ENCODE results near the gene OTOGL. TPM values are rescaled to one million over a fixed set of nuclear protein-coding genes. Genes with fewer than 3 reads are reported as not detected.
"Not testable (repeated sequence)": the region's sequence is repeated elsewhere in the genome, so short reads cannot be mapped to it uniquely, and the experiment has no call there.

Gene OTOGL
- total RNA-seq, 4 donors from 2014 or later, result 0.21 to 0.60 (median 0.44) TPM; not detected in 1

DNA sequence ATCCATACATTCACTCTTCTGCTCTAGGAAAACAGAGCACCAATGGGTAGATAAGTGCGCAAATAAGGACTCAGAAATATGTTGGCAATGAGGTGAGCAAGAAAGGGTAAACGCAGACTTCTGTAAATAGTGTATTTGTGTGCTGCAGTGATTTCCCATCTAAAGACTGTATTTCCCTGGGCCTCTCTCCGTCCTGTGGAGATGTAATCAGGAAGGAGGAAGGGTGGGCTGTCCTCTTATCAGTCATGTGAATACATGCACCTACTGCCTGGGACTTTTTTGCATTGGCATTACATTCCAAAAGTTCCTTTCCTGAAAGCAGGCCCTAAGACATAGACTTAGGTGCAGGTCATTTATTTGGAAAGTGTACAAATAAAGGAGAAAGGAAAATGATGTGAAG, 114.5 kb downstream of the OTOGL start:
- DNase-seq (ENCODE audit: low spot score in 2 of 2), result no peak
- H3K4me1 ChIP-seq, result peaks cover 0 to 17% (median 0%) of the 10 kb centered on the region in 4 donors
- H3K4me3 ChIP-seq, result no peak overlapping the region
- H3K36me3 ChIP-seq, result no peaks in the 10 kb centered on the region
- WGBS, 2 donors, result 84 to 90% methylated on average over 3 of the region's 3 CpGs
- no peak for TF ChIP-seq POLR2A (IDR thresholded peaks at IDR 0.05)
- TF ChIP-seq EP300 (IDR thresholded peaks at IDR 0.05), result no peak
- TF ChIP-seq, protein P1, sequence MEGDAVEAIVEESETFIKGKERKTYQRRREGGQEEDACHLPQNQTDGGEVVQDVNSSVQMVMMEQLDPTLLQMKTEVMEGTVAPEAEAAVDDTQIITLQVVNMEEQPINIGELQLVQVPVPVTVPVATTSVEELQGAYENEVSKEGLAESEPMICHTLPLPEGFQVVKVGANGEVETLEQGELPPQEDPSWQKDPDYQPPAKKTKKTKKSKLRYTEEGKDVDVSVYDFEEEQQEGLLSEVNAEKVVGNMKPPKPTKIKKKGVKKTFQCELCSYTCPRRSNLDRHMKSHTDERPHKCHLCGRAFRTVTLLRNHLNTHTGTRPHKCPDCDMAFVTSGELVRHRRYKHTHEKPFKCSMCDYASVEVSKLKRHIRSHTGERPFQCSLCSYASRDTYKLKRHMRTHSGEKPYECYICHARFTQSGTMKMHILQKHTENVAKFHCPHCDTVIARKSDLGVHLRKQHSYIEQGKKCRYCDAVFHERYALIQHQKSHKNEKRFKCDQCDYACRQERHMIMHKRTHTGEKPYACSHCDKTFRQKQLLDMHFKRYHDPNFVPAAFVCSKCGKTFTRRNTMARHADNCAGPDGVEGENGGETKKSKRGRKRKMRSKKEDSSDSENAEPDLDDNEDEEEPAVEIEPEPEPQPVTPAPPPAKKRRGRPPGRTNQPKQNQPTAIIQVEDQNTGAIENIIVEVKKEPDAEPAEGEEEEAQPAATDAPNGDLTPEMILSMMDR (IDR thresholded peaks at IDR 0.05), result no peak
- no peak overlapping the region for H3K27ac ChIP-seq
- no peaks in the 10 kb centered on the region for H3K27me3 ChIP-seq
- H3K9me3 ChIP-seq, result no peaks in the 10 kb centered on the region

DNA sequence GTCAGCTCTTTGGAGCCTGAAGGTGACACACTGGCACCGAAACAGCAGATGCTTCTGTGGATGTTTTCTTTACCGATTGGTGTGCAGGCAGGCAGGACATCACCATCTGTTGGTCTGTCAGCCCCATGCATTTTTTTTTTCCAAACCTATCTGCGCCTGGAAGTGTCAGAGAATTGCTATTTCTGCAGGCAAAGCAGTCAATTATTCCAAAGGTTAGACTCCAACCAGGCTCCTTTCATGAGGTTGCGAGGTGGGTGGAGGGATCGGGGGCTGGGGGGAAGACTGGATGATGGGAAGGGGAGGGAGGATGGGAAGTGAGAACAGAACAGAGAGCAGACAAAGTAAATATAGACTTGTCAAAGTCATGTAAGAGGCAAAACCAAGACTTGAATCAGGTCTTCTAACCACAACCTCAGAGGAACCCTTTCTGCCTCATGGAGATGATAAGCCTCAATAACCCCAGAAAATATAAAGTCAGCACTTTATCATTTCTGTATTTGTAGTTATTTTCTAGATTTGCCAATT, 117.7 kb downstream of the OTOGL start:
- WGBS, 2 donors, result 63 to 64% methylated on average over 5 of the region's 5 CpGs
- peaks cover 0 to 15% (median 0%) of the 10 kb centered on the region in 4 donors for H3K4me1 ChIP-seq
- no peak overlapping the region for H3K4me3 ChIP-seq
- no peaks in the 10 kb centered on the region for H3K36me3 ChIP-seq
- TF ChIP-seq, protein P1 (IDR thresholded peaks at IDR 0.05), result no peak
- no peak for TF ChIP-seq EP300 (IDR thresholded peaks at IDR 0.05)
- no peak for TF ChIP-seq POLR2A (IDR thresholded peaks at IDR 0.05)
- H3K9me3 ChIP-seq, result no peaks in the 10 kb centered on the region
- H3K27ac ChIP-seq, result no peak overlapping the region
- H3K27me3 ChIP-seq, result no peaks in the 10 kb centered on the region
- no peak for DNase-seq (ENCODE audit: low spot score in 2 of 2)

DNA sequence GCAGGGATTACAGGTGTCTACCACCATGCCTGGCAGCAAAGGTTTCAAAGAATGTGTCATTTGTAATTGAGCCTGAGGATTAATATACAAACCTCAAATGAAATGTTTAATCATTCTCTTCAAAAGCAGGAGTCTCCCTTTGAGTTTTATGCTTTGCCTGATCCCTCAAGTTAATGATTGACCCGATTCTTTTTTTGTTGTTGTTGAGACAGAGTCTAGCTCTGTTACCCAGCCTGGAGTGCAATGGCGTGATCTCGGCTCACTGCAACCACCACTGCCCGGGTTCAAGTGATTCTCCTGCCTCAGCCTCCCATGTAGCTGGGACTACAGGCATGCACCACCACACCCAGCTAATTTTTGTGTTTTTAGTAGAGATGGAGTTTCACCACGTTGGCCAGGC, 119.6 kb downstream of the OTOGL start:
- not testable (repeated sequence) for H3K4me3 ChIP-seq; H3K27me3 ChIP-seq; H3K9me3 ChIP-seq; DNase-seq (ENCODE audit: low spot score in 2 of 2); H3K36me3 ChIP-seq
- peak overlapping the region in 1 of 4 donors; percentile 14 for H3K27ac ChIP-seq
- 60 to 63% methylated on average over 5 of the region's 5 CpGs for WGBS, 2 donors
- H3K4me1 ChIP-seq, result peaks cover 0 to 12% (median 0%) of the 10 kb centered on the region in 4 donors

DNA sequence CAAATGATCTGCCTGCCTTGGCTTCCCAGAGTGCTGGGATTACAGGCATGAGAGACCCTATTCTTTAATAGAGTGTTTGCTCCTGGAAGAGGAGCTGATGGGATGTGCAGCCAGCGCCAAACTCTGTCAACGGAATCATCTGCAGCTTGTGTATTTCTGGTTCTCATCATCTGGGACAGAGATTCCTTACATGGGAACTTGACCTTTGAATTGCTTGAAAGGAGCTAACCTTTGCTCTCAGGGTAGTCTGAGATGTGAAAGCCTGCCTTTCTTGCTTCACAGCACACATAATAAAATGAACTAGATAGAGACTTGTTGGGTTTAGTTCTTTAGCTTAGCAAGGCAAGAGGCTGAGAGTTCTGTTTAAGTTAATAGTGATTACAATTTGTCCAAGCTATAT, 120.0 kb downstream of the OTOGL start:
- TF ChIP-seq, protein P1 (IDR thresholded peaks at IDR 0.05), result no peak
- TF ChIP-seq EP300 (IDR thresholded peaks at IDR 0.05) (no peak), POLR2A (IDR thresholded peaks at IDR 0.05) (no peak)
- Histone ChIP-seq H3K27me3 (no peaks in the 10 kb centered on the region), H3K9me3 (no peaks in the 10 kb centered on the region), H3K4me3 (no peak overlapping the region), H3K27ac (no peak overlapping the region), H3K4me1 (peaks cover 0 to 12% (median 0%) of the 10 kb centered on the region in 4 donors), H3K36me3 (no peaks in the 10 kb centered on the region)
- 33 to 35% methylated on average over 2 of the region's 2 CpGs for WGBS, 2 donors
- no peak for DNase-seq (ENCODE audit: low spot score in 2 of 2)

DNA sequence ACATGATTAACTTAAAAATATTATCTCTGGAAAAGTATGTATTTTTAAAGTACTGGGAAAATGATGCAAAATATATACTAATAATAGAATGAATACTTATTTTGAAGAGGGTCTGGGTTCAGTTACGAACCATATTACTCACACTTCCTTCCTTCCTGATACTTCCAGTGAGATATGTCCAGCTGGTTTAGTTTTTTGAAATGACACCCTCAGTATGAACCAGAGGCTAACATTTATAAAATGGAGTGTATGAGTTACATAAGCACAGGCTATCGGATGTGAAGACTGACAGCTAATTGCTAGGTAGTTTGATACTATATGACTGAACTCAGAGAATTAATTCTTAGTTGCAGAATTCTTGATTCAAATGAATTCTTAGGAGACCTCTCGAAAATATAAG, 122.9 kb downstream of the OTOGL start:
- Histone ChIP-seq H3K27ac (no peak overlapping the region), H3K9me3 (no peaks in the 10 kb centered on the region), H3K27me3 (no peaks in the 10 kb centered on the region), H3K36me3 (no peaks in the 10 kb centered on the region), H3K4me1 (peaks cover 0 to 11% (median 0%) of the 10 kb centered on the region in 4 donors), H3K4me3 (no peak overlapping the region)
- no peak for DNase-seq (ENCODE audit: low spot score in 2 of 2)
- WGBS, 2 donors, result 78% methylated on average over 3 of the region's 3 CpGs
- TF ChIP-seq, protein P1 (IDR thresholded peaks at IDR 0.05), result no peak
- no peak for TF ChIP-seq POLR2A (IDR thresholded peaks at IDR 0.05)
- TF ChIP-seq EP300 (IDR thresholded peaks at IDR 0.05), result no peak

GRCh38 chr12:80226576-80226975, 127.2 kb downstream of the OTOGL start:
- H3K27me3 ChIP-seq, result no peaks in the 10 kb centered on the region
- H3K36me3 ChIP-seq, result no peaks in the 10 kb centered on the region
- peaks cover 0 to 13% (median 4%) of the 10 kb centered on the region in 4 donors for H3K4me1 ChIP-seq
- 69 to 83% methylated on average over 1 of the region's 1 CpG for WGBS, 2 donors
- TF ChIP-seq, protein P1 (IDR thresholded peaks at IDR 0.05), result no peak
- TF ChIP-seq POLR2A (IDR thresholded peaks at IDR 0.05), result no peak
- no peak for TF ChIP-seq EP300 (IDR thresholded peaks at IDR 0.05)
- no peaks in the 10 kb centered on the region for H3K9me3 ChIP-seq
- DNase-seq (ENCODE audit: low spot score in 2 of 2), result no peak
- H3K4me3 ChIP-seq, result no peak overlapping the region
- no peak overlapping the region for H3K27ac ChIP-seq

GRCh38 chr12:80227904-80228303, 128.6 kb downstream of the OTOGL start:
- H3K36me3 ChIP-seq; H3K27ac ChIP-seq; H3K27me3 ChIP-seq; H3K4me3 ChIP-seq; H3K9me3 ChIP-seq; DNase-seq (ENCODE audit: low spot score in 2 of 2): not testable (repeated sequence)
- WGBS, 2 donors, result 94 to 99% methylated on average over 4 of the region's 4 CpGs
- H3K4me1 ChIP-seq, result peaks cover 0 to 13% (median 4%) of the 10 kb centered on the region in 4 donors

All from tibial nerve (tissue), 4 donors.